Measurements from ENCODE around the gene SEC14L1.

The SEC14L1 gene

DNA sequence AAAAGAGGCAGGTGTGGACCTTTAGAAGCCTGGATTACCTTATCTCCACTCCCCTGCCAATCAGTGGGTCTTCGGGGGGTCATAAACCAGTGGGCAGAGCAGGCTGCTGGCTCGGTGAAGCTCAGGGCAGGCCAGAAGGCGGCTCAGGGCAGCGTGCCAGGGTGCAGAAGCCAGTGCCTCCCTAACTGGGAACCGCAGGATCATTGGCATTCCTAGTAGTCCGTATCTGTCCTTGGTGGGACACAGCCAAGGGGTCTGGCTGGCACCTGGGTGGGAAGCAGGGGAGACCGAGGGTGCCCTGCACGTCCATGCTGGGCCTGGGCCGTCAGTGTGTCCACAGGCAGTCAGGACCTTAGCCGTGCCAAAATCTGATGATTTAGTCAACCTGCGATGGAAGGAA lies 76.8 kb downstream of the SEC14L1 start:
- DNase-seq, result no peak

DNA sequence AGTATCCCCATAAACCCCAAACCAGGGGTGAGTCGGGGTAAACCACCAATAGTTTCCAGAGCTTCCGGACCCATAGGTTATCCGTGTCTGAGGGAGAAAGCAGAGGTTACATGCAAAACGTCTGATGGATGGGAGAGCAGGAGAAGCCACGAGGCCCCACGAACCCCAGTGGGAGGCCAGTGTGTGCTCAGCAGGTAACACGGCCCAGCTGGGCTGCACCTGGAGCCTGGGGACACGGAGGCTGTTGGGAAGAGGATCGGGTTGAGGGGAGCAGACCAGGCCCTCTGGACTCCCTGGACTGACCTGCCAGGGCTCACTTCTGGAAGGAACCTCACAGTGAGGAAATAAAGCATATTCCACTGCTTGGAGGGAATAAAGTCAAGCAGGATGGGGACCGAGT lies 78.1 kb downstream of the SEC14L1 start:
- no peak for DNase-seq

DNA sequence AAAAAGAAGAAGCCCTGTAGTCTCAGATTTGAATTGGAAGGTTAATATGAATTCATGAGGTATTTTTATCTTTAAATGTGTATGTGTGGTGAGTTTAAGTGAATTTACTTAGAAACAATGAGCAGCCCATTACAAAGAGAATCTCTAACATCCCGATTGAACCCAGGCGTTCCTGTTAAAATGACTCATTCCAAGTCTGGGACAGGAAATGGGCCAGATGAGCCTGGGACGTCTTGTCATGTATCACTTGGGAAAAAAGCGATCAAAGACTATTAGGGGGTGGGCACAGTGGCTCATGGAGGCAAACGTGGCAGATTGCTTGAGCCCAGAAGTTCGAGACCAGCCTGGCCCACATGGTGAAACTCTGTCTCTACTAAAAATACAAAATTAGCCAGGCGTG lies 81.6 kb downstream of the SEC14L1 start:
- no peak for DNase-seq

DNA sequence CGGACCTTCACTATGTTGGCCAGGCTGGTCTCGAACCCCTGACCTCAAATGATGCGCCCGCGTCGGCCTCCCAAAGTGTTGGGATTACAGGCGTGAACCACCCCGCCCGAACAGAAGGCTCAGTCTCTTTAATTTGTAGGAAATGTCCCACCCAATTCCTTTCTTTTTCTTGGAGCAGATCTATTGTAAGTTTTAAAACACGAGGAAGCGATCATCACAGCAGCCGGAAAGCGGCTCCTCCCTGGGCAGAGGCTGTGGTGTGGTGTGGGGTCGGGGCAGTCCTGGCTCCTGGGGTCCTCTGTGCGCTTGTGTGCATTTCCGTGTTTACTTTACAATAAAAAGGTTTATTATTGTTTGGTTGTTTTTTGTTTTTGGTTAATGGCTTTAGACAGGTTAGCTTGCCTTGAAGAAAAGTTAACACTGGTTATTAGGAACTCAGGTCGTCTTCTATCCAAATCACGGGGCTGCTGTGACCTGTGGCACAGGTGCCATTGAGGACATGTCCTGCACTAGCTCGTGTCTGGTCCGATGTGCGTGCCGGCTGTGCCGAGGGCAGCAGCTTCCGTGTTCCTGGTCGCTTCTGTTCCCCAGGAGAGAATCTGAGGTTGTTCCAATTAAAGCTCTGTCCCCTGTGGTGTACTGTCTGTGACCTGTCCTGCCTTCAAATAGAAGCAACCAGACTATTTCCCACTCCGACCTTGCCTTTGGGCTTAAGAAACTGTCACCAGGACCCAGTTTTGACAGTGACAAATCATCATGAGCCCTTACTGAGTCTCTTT lies 83.1 kb downstream of the SEC14L1 start:
- no peak for DNase-seq

GRCh38 chr17:77225265-77225664 lies 84.5 kb downstream of the SEC14L1 start:
- DNase-seq, result no peak

- no peak for DNase-seq
These were observed 86.9 kb downstream of the SEC14L1 start for GRCh38 chr17:77227461-77228240.

DNA sequence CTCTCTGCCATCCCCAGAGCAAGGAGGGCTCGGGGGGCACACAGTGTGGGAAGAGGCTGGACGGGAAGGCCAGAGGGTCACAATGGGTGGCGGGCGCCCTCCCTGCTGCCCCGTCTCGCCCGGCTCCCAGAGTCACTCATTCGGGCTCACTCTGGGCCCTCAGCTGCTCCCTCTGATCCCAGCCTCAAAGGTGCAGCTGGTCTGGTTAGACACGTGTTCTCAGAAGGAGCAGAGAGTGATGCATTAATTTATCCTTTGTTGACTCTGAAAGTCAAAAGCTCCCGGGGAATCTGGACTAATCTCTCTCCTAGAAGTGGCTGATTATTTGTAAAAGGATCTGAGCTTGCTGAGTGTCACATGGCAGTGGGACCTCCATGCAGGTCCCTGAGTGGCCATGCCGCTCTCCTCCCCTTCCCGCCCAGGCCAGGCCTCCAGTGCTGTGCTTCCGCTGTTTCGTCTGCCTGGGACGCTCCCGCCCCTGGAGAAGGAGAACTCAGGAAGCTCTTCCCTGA lies 87.5 kb downstream of the SEC14L1 start:
- no peak for DNase-seq

DNA sequence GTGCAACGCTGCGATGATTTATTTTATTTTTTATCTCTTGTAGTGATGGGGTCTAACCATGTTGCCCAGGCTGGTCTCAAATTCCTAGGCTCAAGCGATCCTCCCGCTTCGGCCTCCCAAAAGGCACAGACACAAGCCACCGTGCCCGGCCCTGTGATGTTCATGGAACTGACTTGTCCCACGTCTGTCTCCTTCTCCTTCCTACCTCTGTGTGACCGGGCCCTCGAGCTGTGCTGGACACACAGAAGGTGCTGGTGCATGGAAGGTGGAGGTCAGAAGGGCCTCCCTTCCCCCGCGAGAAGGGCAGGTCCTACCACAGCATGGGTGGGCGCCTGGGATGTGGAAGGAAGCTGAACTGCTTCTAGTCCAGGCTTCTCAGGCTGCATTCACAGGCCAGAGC lies 88.0 kb downstream of the SEC14L1 start:
- DNase-seq, result no peak

- DNase-seq, result no peak
These were observed 89.1 kb downstream of the SEC14L1 start for GRCh38 chr17:77229786-77230435.

GRCh38 chr17:77230436-77230830 lies 89.7 kb downstream of the SEC14L1 start:
- DNase-seq, result no peak

- no peak for DNase-seq
These were observed 90.5 kb downstream of the SEC14L1 start for GRCh38 chr17:77231076-77231871.

- no peak for DNase-seq
These were observed 92.4 kb downstream of the SEC14L1 start for GRCh38 chr17:77233127-77233526.

DNA sequence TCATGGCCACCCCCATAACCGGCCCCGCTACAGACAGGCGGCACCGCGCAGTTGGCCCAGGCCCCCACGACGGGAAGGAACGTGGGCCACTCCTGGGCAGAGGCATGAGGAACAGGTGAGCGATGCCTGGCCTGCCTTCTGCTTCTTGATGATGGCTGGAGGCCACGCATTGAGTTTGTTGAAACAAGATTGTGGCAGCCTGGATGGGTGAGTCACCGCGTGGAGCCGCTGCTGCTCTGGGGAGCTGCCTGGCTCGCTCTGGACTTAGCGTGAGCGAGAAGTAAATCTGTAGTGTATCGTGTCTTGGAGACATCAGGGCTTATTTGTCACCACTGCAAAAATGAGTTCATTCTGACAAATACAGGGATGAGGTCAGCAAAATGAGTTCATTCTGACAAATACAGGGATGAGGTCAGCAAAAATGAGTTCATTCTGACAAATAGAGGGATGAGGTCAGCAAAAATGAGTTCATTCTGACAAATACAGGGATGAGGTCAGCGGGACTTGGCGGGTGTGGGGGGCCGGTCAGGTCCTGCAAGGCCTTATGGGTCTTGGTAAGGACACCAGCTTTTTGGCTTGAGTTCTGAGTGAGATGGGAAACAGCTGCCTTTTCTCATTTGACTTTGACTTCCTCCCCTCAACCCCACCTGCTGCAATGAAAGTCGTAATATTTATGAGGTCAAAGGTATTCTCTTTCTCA lies 93.0 kb downstream of the SEC14L1 start:
- no peak for DNase-seq

GRCh38 chr17:77234695-77235094 lies 93.9 kb downstream of the SEC14L1 start:
- DNase-seq, result no peak

DNA sequence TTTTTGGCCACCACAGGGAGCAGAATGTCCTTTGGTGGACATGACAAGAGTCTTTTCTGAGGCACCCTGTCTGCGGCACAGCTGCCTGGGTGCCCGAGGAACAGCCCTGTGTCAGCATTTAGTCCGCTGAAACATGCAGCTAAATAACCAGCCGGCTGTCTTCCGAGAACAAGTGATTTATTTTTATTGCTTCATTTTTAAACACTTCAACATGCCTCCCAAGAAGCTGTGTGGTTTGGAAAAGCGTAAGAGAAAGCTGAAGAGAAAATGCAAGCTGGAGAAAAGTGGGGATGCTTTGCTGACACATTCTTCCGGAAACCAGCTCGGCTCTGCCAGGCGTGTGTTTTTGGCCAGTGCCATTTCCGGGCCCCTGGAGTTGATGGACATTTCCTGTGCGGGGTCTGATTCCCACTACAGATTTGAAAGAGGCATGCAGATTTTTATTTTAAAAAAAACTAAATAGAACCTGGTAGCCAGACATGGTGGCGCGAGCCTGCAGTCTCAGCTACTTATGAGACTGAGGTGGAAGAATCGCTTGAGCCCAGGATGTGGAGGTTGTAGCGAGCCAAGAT lies 94.7 kb downstream of the SEC14L1 start:
- no peak for DNase-seq

GRCh38 chr17:77237232-77238008 lies 96.7 kb downstream of the SEC14L1 start:
- DNase-seq, result no peak

GRCh38 chr17:77240976-77241375 lies 100.2 kb downstream of the SEC14L1 start:
- DNase-seq, result no peak

GRCh38 chr17:77242118-77242851 lies 101.5 kb downstream of the SEC14L1 start:
- DNase-seq, result no peak

GRCh38 chr17:77245162-77245926 lies 104.6 kb downstream of the SEC14L1 start:
- DNase-seq, result no peak

All from activated CD4-positive, alpha-beta T cell treated with anti-CD3 and anti-CD28 coated beads, Interleukin-2, amount 50 U/mL, for 4 hours (primary cell).